Measurements from ENCODE around the gene ST6GALNAC3. TPM values are rescaled to one million over a fixed set of nuclear protein-coding genes. Genes with fewer than 3 reads are reported as not detected.

Gene ST6GALNAC3
- total RNA-seq, 1 experiment from 2014 or later: 0.03 TPM

- H3K9me3 ChIP-seq (ENCODE audit: control insufficient read depth, insufficient read depth, low read depth, low read length): no peaks in the 10 kb centered on the region
- no peak for ATAC-seq
- H3K4me1 ChIP-seq (ENCODE audit: control insufficient read depth, insufficient read depth, low read length): no peaks in the 10 kb centered on the region
- CTCF ChIA-PET: no interaction called here
- no peak overlapping the region for H3K4me3 ChIP-seq (ENCODE audit: low read depth in 2 of 2, low read length in 2 of 2)
- POLR2A ChIA-PET: no interaction called here
- DNase-seq (ENCODE audit: low read depth, low spot score): no peak
- in situ Hi-C loops (cut with HindIII; ENCODE audit: low pct_unique_long_range_greater_than_20kb, low sequenced_read_pairs): no loop called here
- no peaks in the 10 kb centered on the region for H3K27me3 ChIP-seq (ENCODE audit: control insufficient read depth, insufficient read depth, low read length)
- no TSS peak for BruUV-seq (replicated peaks)
- no peak for TF ChIP-seq SIN3A (IDR thresholded peaks at IDR 0.05; ENCODE audit: borderline replicate concordance, insufficient read depth, low read depth, low read length)
- TF ChIP-seq, protein P1, sequence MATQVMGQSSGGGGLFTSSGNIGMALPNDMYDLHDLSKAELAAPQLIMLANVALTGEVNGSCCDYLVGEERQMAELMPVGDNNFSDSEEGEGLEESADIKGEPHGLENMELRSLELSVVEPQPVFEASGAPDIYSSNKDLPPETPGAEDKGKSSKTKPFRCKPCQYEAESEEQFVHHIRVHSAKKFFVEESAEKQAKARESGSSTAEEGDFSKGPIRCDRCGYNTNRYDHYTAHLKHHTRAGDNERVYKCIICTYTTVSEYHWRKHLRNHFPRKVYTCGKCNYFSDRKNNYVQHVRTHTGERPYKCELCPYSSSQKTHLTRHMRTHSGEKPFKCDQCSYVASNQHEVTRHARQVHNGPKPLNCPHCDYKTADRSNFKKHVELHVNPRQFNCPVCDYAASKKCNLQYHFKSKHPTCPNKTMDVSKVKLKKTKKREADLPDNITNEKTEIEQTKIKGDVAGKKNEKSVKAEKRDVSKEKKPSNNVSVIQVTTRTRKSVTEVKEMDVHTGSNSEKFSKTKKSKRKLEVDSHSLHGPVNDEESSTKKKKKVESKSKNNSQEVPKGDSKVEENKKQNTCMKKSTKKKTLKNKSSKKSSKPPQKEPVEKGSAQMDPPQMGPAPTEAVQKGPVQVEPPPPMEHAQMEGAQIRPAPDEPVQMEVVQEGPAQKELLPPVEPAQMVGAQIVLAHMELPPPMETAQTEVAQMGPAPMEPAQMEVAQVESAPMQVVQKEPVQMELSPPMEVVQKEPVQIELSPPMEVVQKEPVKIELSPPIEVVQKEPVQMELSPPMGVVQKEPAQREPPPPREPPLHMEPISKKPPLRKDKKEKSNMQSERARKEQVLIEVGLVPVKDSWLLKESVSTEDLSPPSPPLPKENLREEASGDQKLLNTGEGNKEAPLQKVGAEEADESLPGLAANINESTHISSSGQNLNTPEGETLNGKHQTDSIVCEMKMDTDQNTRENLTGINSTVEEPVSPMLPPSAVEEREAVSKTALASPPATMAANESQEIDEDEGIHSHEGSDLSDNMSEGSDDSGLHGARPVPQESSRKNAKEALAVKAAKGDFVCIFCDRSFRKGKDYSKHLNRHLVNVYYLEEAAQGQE (IDR thresholded peaks at IDR 0.05; ENCODE audit: insufficient read depth in 1 of 2, low read depth in 2 of 2, low read length in 1 of 2): no peak
- TF ChIP-seq POLR2AphosphoS5 (IDR thresholded peaks at IDR 0.05; ENCODE audit: low read depth, low read length): no peak
- TF ChIP-seq TCF7L2 (IDR thresholded peaks at IDR 0.05; ENCODE audit: low read depth, low read length): no peak
- TF ChIP-seq, protein P2, sequence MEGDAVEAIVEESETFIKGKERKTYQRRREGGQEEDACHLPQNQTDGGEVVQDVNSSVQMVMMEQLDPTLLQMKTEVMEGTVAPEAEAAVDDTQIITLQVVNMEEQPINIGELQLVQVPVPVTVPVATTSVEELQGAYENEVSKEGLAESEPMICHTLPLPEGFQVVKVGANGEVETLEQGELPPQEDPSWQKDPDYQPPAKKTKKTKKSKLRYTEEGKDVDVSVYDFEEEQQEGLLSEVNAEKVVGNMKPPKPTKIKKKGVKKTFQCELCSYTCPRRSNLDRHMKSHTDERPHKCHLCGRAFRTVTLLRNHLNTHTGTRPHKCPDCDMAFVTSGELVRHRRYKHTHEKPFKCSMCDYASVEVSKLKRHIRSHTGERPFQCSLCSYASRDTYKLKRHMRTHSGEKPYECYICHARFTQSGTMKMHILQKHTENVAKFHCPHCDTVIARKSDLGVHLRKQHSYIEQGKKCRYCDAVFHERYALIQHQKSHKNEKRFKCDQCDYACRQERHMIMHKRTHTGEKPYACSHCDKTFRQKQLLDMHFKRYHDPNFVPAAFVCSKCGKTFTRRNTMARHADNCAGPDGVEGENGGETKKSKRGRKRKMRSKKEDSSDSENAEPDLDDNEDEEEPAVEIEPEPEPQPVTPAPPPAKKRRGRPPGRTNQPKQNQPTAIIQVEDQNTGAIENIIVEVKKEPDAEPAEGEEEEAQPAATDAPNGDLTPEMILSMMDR (IDR thresholded peaks at IDR 0.05): no peak
- intact Hi-C loops (cut with micrococcal nuclease; ENCODE audit: unreplicated experiment): no loop called here
- H3K36me3 ChIP-seq (ENCODE audit: control insufficient read depth, insufficient read depth, low read length): no peaks in the 10 kb centered on the region
- H3K27ac ChIP-seq (ENCODE audit: low read length): no peak overlapping the region
These were observed 21.5 kb upstream of the ST6GALNAC3 start for GRCh38 chr1:76053021-76053420.

GRCh38 chr1:76054359-76054758, 20.2 kb upstream of the ST6GALNAC3 start:
- Histone ChIP-seq H3K4me1 (ENCODE audit: control insufficient read depth, insufficient read depth, low read length) (no peaks in the 10 kb centered on the region), H3K27ac (ENCODE audit: low read length) (no peak overlapping the region), H3K36me3 (ENCODE audit: control insufficient read depth, insufficient read depth, low read length) (no peaks in the 10 kb centered on the region), H3K4me3 (ENCODE audit: low read depth in 2 of 2, low read length in 2 of 2) (no peak overlapping the region), H3K9me3 (ENCODE audit: control insufficient read depth, insufficient read depth, low read depth, low read length) (no peaks in the 10 kb centered on the region), H3K27me3 (ENCODE audit: control insufficient read depth, insufficient read depth, low read length) (no peaks in the 10 kb centered on the region)
- intact Hi-C loops (cut with micrococcal nuclease; ENCODE audit: unreplicated experiment): no loop called here
- DNase-seq (ENCODE audit: low read depth, low spot score): no peak
- POLR2A ChIA-PET: no interaction called here
- BruUV-seq (replicated peaks): no TSS peak
- CTCF ChIA-PET: no interaction called here
- no peak for ATAC-seq
- no peak for TF ChIP-seq TCF7L2 (IDR thresholded peaks at IDR 0.05; ENCODE audit: low read depth, low read length)
- no peak for TF ChIP-seq SIN3A (IDR thresholded peaks at IDR 0.05; ENCODE audit: borderline replicate concordance, insufficient read depth, low read depth, low read length)
- TF ChIP-seq, protein P1 (IDR thresholded peaks at IDR 0.05; ENCODE audit: insufficient read depth in 1 of 2, low read depth in 2 of 2, low read length in 1 of 2): no peak
- no peak for TF ChIP-seq POLR2AphosphoS5 (IDR thresholded peaks at IDR 0.05; ENCODE audit: low read depth, low read length)
- in situ Hi-C loops (cut with HindIII; ENCODE audit: low pct_unique_long_range_greater_than_20kb, low sequenced_read_pairs): no loop called here
